NCI-H446 (cell line): Measurements from ENCODE around the gene DENND2C.

Source experiments
- DNase-seq, 2 experiments: peaks; one replicate each; lab custom pipeline; 2025; lab: John Stamatoyannopoulos, UW

Gene DENND2C

DNA sequence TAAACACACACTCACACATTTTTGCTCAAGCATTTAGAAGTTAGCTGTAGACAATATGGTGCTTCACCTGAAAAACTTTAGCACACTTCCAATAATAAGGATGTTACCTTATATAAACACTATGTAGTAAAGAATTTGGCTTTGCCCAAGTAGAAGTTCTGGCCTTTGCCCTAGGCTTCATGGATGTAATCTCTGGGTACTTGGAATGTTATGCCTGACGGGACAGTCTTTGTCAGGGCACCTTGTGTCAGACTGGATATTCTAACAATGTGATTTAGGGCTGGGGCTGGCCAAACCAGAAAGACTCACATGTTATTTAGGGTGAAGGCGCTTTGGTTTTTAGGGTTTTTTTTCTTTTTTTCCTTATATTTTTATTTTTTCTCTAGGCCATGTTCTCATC is 124.1 kb downstream of the DENND2C start:
- no peak for DNase-seq

DNA sequence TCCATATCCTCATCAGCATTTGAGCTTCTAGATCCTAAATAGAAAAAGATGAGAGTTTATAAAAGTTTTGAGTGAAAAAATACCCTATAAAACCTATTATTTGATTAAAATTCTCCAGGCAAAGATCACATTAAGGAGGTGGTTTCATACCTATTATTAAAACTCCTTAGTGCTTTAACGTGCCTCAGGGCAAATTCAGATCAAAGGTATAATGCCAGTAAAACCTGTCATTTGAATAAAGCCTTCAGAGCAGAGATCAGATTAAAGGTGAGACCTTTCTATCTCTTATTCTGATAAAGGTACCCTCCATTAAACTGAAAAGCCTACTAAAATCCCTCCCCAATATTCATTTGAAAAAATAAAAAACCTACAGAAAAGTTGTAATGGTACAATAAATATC is 124.5 kb downstream of the DENND2C start:
- DNase-seq: no peak

DNA sequence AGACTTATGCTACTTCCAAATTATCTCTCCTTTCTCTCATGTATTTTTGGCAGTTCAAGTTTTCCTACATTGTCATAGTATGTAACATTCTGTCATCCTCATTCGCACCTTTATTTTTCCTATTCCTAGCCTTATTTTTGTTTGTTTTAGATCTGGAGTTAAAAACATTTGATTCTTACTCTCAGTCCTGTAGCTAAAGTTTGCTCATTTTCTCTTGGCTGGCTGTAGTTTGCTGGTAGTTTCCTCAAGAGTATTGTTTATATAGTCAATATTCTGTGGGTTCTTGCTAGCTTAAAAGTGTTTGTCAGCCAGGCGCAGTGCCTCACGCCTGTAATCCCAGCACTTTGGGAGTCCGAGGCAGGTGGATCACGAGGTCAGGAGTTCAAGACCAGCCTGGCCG is 129.0 kb downstream of the DENND2C start:
- no peak for DNase-seq

DNA sequence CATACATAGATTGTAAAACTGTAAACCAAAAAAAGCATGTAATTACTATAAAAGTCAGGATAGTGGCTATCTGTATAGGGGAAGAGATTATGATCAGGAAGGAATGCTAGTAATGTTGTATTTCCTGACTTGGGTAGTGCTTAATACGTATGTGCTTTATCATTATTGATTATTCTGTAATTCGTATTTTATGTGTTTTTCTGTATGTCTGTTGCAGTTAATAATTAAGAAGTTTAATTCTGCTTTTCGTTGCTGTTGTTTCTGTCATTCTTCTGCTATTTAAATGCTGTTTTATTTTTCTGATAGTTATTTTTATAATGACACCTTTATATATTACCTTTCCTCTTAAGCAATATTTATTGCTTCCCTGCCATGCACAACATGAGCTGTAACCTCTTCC is 129.6 kb downstream of the DENND2C start:
- DNase-seq: no peak

DNA sequence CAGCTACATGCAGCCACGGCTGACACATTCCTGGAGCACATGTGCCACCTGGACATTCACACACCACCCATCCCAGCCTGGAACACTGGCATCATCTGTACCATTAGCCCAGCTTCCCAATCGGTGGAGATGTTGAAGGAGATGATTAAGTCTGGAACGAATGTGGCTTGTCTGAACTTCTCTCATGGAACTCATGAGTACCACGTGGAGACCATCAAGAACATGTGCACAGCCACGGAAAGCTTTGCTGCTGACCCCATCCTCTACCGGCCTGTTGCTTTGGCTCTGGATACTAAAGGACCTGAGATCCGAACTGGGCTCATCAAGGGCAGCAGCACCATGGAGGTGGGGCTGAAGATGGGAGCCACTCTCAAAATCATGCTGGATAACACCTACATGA is 133.8 kb downstream of the DENND2C start:
- DNase-seq: no peak

DNA sequence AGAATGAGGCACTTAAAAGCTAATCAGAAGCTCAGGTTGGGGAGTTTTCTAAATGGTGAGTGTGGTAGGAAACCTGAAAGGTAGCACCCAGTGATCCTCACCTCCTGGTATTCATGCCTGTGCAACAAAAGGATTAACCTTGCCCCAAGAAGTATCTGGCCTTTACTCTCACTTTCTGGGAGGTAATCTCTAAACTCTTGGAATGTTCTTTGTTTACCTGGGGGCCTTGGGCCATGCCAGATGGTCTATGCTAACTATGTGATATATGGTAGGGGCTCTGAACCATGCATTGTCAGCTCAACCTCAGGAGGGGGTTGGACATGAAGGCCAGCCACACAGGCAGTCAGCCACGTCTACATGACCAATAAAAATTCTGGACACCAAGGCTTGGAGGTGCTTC is 134.4 kb downstream of the DENND2C start:
- DNase-seq: no peak
